Measurements from ENCODE around the gene COL25A1.
"Not testable (repeated sequence)": the region's sequence is repeated elsewhere in the genome, so short reads cannot be mapped to it uniquely, and the experiment has no call there.

COL25A1 gene

DNA sequence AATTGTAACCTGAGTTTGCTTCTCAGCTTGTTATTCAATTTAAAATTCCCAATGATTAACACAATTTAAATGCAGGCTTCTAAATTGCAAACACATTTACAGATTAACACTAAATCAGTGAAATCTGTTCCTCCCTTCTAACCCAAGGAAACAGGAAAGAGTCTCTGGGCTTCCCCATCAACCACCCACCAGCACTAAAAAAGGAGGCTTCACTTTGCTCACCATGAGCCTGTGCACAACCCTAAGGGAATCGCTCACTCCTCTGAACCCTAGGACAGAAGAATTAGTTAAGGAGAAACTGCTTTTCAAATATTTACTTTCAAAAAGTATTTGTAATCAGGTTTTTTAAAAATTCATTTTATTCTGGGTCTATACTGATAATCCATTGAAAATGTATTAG, 155.3 kb downstream of the COL25A1 start:
- in situ Hi-C loops (cut with MboI; ENCODE audit: low pct_unique_long_range_greater_than_20kb, low sequenced_read_pairs, unreplicated experiment): no loop called here
- TF ChIP-seq, protein P1, sequence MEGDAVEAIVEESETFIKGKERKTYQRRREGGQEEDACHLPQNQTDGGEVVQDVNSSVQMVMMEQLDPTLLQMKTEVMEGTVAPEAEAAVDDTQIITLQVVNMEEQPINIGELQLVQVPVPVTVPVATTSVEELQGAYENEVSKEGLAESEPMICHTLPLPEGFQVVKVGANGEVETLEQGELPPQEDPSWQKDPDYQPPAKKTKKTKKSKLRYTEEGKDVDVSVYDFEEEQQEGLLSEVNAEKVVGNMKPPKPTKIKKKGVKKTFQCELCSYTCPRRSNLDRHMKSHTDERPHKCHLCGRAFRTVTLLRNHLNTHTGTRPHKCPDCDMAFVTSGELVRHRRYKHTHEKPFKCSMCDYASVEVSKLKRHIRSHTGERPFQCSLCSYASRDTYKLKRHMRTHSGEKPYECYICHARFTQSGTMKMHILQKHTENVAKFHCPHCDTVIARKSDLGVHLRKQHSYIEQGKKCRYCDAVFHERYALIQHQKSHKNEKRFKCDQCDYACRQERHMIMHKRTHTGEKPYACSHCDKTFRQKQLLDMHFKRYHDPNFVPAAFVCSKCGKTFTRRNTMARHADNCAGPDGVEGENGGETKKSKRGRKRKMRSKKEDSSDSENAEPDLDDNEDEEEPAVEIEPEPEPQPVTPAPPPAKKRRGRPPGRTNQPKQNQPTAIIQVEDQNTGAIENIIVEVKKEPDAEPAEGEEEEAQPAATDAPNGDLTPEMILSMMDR (IDR thresholded peaks at IDR 0.05; ENCODE audit: extremely low read depth, insufficient read depth, missing control alignments): no peak
- no peak for DNase-seq (ENCODE audit: low spot score)

DNA sequence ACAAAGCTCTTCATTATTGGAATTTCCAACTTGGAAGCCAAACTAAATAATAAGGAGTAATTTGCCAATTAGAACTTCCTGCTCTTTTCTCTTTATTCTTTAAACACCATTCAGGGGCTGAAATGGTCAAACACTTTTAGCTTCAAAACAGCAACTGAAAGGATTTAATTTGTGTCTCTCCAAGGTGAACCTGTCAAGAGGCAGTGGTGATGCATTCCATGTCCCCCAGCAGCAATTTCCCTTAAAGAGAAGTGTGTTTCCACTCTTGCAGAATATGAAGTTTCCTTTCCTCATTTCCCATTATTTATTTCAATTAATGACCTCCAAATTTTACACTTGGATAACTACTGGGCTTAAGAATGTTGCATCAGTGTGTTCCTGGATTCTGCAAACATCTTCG, 156.0 kb downstream of the COL25A1 start:
- TF ChIP-seq, protein P1 (IDR thresholded peaks at IDR 0.05; ENCODE audit: extremely low read depth, insufficient read depth, missing control alignments): no peak
- DNase-seq (ENCODE audit: low spot score): no peak
- in situ Hi-C loops (cut with MboI; ENCODE audit: low pct_unique_long_range_greater_than_20kb, low sequenced_read_pairs, unreplicated experiment): no loop called here

DNA sequence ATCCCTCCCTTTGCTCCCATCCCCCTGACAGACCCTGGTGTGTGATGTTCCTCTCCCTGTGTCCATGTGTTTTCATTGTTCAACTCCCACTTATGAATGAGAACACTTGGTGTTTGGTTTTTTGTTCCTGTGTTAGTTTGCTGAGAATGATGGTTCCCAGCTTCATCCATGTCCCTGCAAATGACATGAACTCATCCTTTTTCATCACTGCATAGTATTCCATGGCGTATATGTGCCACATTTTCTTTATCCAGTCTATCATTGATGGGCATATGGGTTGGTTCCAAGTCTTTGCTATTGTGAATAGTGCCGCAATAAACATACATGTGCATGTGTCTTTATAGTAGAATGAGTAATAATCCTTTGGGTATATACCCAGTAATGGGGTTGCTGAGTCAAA, 164.3 kb downstream of the COL25A1 start:
- in situ Hi-C loops (cut with MboI; ENCODE audit: low pct_unique_long_range_greater_than_20kb, low sequenced_read_pairs, unreplicated experiment); DNase-seq (ENCODE audit: low spot score): not testable (repeated sequence)

DNA sequence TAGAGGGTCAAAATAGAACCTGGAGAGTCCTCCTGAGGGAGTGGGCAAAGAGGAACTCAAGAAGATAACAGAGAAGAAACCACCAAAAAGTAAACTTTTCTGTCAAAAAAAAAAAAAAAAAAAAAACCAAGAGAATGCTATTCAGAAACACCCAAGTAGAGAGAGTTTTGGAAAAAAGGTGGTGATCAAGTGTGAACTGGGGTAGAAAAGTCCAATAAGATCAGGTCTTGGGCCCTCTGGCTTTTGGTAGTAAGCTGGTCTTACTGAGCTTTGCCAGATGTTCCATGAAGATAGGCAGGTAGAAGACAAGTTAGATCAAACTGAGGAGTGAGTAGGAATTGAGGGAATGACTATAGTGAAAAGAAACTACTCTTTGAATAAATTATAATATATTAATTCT, 167.5 kb downstream of the COL25A1 start:
- DNase-seq (ENCODE audit: low spot score): no peak
- TF ChIP-seq, protein P1 (IDR thresholded peaks at IDR 0.05; ENCODE audit: extremely low read depth, insufficient read depth, missing control alignments): no peak
- in situ Hi-C loops (cut with MboI; ENCODE audit: low pct_unique_long_range_greater_than_20kb, low sequenced_read_pairs, unreplicated experiment): no loop called here

DNA sequence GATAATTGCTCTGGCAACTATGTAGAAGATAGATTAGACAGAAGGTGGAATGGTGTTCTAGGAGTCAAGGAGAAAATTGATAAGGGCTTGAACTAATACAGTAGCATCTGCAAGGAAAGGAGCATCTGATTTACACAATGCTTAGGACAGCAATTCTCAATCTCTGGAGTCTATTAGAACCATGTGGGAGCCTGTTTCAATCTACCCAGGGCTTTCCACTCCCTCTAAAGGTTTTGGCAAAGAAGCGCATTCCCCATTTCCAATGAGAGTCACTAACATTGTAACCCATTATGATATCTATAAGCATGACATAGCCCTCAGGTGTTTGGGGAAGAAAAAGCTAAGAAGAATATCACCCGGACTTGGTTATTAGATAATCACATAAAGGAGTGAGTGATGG, 168.2 kb downstream of the COL25A1 start:
- TF ChIP-seq, protein P1 (IDR thresholded peaks at IDR 0.05; ENCODE audit: extremely low read depth, insufficient read depth, missing control alignments): no peak
- in situ Hi-C loops (cut with MboI; ENCODE audit: low pct_unique_long_range_greater_than_20kb, low sequenced_read_pairs, unreplicated experiment): no loop called here

DNA sequence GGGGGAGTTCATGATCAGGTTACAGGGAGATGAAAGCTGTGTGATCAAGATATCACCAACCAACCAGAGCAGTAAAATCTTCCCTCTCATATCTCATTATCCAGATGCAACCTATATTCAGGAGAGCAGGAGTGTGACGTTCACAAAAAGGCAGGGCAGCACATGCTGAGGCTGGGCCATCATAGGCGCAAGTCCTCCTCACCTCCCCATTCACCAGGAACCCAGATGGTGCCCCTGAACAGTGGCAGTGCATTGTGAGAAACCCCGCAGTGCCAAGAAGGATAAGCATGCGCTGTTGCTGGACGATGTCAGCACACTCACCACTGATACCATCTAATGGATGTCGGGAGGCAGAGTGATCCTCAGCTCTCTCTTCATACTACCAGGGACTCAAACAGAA, 170.9 kb downstream of the COL25A1 start:
- DNase-seq (ENCODE audit: low spot score): no peak
- TF ChIP-seq, protein P1 (IDR thresholded peaks at IDR 0.05; ENCODE audit: extremely low read depth, insufficient read depth, missing control alignments): no peak
- in situ Hi-C loops (cut with MboI; ENCODE audit: low pct_unique_long_range_greater_than_20kb, low sequenced_read_pairs, unreplicated experiment): no loop called here

More for the DNA sequence above, 168.2 kb downstream of the COL25A1 start:
- no peak for DNase-seq (ENCODE audit: low spot score)

DNA sequence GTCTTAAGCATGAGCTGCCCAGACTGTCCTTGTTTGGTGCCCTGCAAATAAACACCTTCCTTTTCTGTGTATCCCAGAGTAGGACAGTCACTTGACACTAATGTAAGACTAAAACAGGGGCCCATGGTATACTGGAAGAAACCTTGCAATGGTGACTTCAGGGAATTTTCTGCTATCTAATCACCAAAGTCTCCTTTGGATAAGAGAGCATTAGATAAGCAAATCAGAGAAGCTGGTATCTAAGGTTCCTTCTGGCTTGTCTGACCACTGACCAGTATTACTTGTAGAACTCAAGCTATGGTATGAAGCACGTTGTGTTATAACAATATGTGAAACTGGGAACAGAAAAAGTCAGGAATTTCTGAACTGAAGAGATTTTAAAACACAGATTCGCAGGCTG, 173.9 kb downstream of the COL25A1 start:
- TF ChIP-seq, protein P1 (IDR thresholded peaks at IDR 0.05; ENCODE audit: extremely low read depth, insufficient read depth, missing control alignments): no peak
- in situ Hi-C loops (cut with MboI; ENCODE audit: low pct_unique_long_range_greater_than_20kb, low sequenced_read_pairs, unreplicated experiment): no loop called here
- no peak for DNase-seq (ENCODE audit: low spot score)

All from GM13977 (cell line).